Right hindlimb (tissue), 1 donor: ENCODE measurements around the gene DDX24.

Experiments used
- DNase-seq: peaks from one replicate; pipeline ENCODE4 v3.0.0-alpha.2; 2018

Gene DDX24

GRCh38 chr14:94045563-94046345, 35.2 kb downstream of the DDX24 start:
- peak; percentile 8 for DNase-seq

GRCh38 chr14:94045101-94045500, 35.9 kb downstream of the DDX24 start:
- DNase-seq: no peak

GRCh38 chr14:94044476-94045091, 36.4 kb downstream of the DDX24 start:
- DNase-seq: peak; percentile 9

- peak; percentile 11 for DNase-seq
These were observed 37.1 kb downstream of the DDX24 start for GRCh38 chr14:94043756-94044475.

- no peak for DNase-seq
These were observed 37.8 kb downstream of the DDX24 start for GRCh38 chr14:94043111-94043755.

GRCh38 chr14:94042433-94043091, 38.4 kb downstream of the DDX24 start:
- DNase-seq: no peak

GRCh38 chr14:94041551-94042346, 39.3 kb downstream of the DDX24 start:
- DNase-seq: no peak

GRCh38 chr14:94040796-94041195, 40.2 kb downstream of the DDX24 start:
- DNase-seq: no peak

- DNase-seq: no peak
These were observed 40.8 kb downstream of the DDX24 start for GRCh38 chr14:94040247-94040646.

- DNase-seq: no peak
These were observed 41.9 kb downstream of the DDX24 start for GRCh38 chr14:94038921-94039629.

GRCh38 chr14:94038510-94038909, 42.5 kb downstream of the DDX24 start:
- DNase-seq: no peak

- no peak for DNase-seq
These were observed 43.0 kb downstream of the DDX24 start for GRCh38 chr14:94037954-94038353.

GRCh38 chr14:94036313-94037167, 44.5 kb downstream of the DDX24 start:
- peak; percentile 58 for DNase-seq

GRCh38 chr14:94034886-94035285, 46.1 kb downstream of the DDX24 start:
- no peak for DNase-seq

GRCh38 chr14:94031883-94032279, 49.1 kb downstream of the DDX24 start:
- DNase-seq: no peak

- DNase-seq: no peak
These were observed 49.7 kb downstream of the DDX24 start for GRCh38 chr14:94031161-94031882.

- DNase-seq: no peak
These were observed 50.4 kb downstream of the DDX24 start for GRCh38 chr14:94030571-94030970.

GRCh38 chr14:94029671-94030203, 51.3 kb downstream of the DDX24 start:
- DNase-seq: no peak

GRCh38 chr14:94029265-94029664, 51.7 kb downstream of the DDX24 start:
- no peak for DNase-seq
